Neural progenitor cell (in vitro differentiated cells): ENCODE data around the gene GRK3. TPM values are rescaled to one million over a fixed set of nuclear protein-coding genes. Genes with fewer than 3 reads are reported as not detected.
"Not testable (repeated sequence)": the region's sequence is repeated elsewhere in the genome, so short reads cannot be mapped to it uniquely, and the experiment has no call there.

ENCODE experiments used
- DNase-seq: peaks from one replicate; pipeline ENCODE4 v3.0.0-alpha.2; 2016; ENCODE audit warnings: low spot score
- H2AFZ ChIP-seq: fragments of 200-600 bp; sonication (generic); replicated peaks from 2 replicates; pipeline ENCODE4 v1.6.1; 2016; ENCODE audit warnings: antibody characterized with exemption
- H3F3A ChIP-seq: fragments of 200-600 bp; sonication (generic); 2 replicates; pipeline ENCODE4 v1.6.1; 2016; ENCODE audit warnings: antibody characterized with exemption, low read depth
- H3K27ac ChIP-seq: fragments of 200-600 bp; sonication (generic); 2 replicates; pipeline ENCODE4 v1.5.1; 2016; ENCODE audit warnings: mild to moderate bottlenecking
- H3K27me3 ChIP-seq: fragments of 200-600 bp; sonication (generic); 2 replicates; pipeline ENCODE4 v1.6.1; 2016; ENCODE audit warnings: mild to moderate bottlenecking, moderate library complexity
- H3K36me3 ChIP-seq: fragments of 200-600 bp; sonication (generic); 2 replicates; pipeline ENCODE4 v1.5.1; 2016
- H3K4me1 ChIP-seq: fragments of 200-600 bp; sonication (generic); 2 replicates; pipeline ENCODE4 v1.6.1; 2016; ENCODE audit warnings: mixed run types
- H3K4me2 ChIP-seq: fragments of 200-600 bp; sonication (generic); 2 replicates; pipeline ENCODE4 v1.6.1; 2016
- H3K4me3 ChIP-seq: fragments of 200-600 bp; sonication (generic); 2 replicates; pipeline ENCODE4 v1.5.1; 2016
- H3K79me2 ChIP-seq: fragments of 200-600 bp; sonication (generic); 2 replicates; pipeline ENCODE4 v1.6.1; 2016; ENCODE audit warnings: low read depth
- H3K9ac ChIP-seq: fragments of 200-600 bp; sonication (generic); 2 replicates; pipeline ENCODE4 v1.6.1; 2016
- H3K9me3 ChIP-seq: fragments of 200-600 bp; sonication (generic); 2 replicates; pipeline ENCODE4 v1.5.1; 2016; ENCODE audit warnings: low read depth
- H4K20me1 ChIP-seq: fragments of 200-600 bp; sonication (generic); 2 replicates; pipeline ENCODE4 v1.6.1; 2016; ENCODE audit warnings: low read depth
- H3K27ac Mint-ChIP-seq: 3 replicates; pipeline ENCODE4 v1.8.0; 2021; ENCODE audit warnings: mixed read lengths
- H3K27me3 Mint-ChIP-seq: 2 replicates; pipeline ENCODE4 v1.8.0; 2022; ENCODE audit warnings: low read depth, mild to moderate bottlenecking, inconsistent platforms, moderate library complexity, mixed read lengths; ENCODE audit not compliant: insufficient read depth
- H3K36me3 Mint-ChIP-seq: 3 replicates; pipeline ENCODE4 v1.8.0; 2021; ENCODE audit warnings: mixed read lengths
- H3K4me1 Mint-ChIP-seq: 3 replicates; pipeline ENCODE4 v1.8.0; 2021; ENCODE audit warnings: mixed read lengths
- H3K4me3 Mint-ChIP-seq: 3 replicates; pipeline ENCODE4 v1.8.0; 2021; ENCODE audit warnings: mild to moderate bottlenecking, moderate library complexity, mixed read lengths
- H3K9me3 Mint-ChIP-seq: 3 replicates; pipeline ENCODE4 v1.8.0; 2020; ENCODE audit warnings: mixed read lengths
- EZH2 ChIP-seq: fragments of 200-600 bp; sonication (generic); IDR thresholded peaks from 2 replicates; pipeline ENCODE4 v1.6.1; 2017; ENCODE audit warnings: antibody characterized with exemption, mild to moderate bottlenecking, moderate library complexity
- EZH2phosphoT487 ChIP-seq: fragments of 200-600 bp; sonication (generic); IDR thresholded peaks from 2 replicates; pipeline ENCODE4 v1.6.1; 2017; ENCODE audit warnings: antibody characterized with exemption
- total RNA-seq: library from RNA; depleted of rRNA; stranded (reverse); fragments of >200 nt; gene quantifications from 2 replicates; pipeline ENCODE4 v1.2.3, GENCODE V29; 2015; ENCODE audit warnings: low replicate concordance
- TF ChIP-seq, protein P1 (sequence below): fragments of 200-600 bp; sonication (generic); IDR thresholded peaks from 2 replicates; pipeline ENCODE4 v1.5.1; 2017; ENCODE audit warnings: antibody characterized with exemption, mild to moderate bottlenecking

The GRK3 gene
- total RNA-seq, 1 donor from 2014 or later: 20.8 TPM

DNA sequence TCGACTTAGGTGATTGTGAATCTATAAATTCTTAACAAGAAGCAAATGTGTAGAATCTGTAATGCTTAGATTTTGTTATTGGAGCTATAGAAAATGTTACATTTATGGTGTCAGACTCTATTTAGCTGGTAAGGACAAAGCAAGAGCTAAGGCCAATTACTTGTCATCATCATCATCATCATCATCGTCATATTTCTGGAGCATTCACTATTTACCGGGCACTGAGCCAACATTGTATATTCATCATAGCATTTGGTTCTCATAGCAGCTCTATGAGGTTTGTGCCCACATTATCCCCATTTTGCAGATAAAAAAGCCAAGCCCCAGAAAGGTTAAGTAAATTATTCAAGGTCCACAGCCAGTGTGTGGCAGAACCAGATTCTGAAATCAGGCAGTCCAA lies 36.4 kb upstream of the GRK3 start:
- H3K27ac ChIP-seq, H2AFZ ChIP-seq, H3K9me3 Mint-ChIP-seq, H3K36me3 ChIP-seq, H3K27ac Mint-ChIP-seq, H3K9me3 ChIP-seq, H3K27me3 Mint-ChIP-seq, H3F3A ChIP-seq, H3K27me3 ChIP-seq, H3K79me2 ChIP-seq, H3K9ac ChIP-seq, H3K36me3 Mint-ChIP-seq, H4K20me1 ChIP-seq, H3K4me1 ChIP-seq, H3K4me3 Mint-ChIP-seq, H3K4me1 Mint-ChIP-seq, H3K4me3 ChIP-seq, H3K4me2 ChIP-seq, DNase-seq: not testable (repeated sequence)

DNA sequence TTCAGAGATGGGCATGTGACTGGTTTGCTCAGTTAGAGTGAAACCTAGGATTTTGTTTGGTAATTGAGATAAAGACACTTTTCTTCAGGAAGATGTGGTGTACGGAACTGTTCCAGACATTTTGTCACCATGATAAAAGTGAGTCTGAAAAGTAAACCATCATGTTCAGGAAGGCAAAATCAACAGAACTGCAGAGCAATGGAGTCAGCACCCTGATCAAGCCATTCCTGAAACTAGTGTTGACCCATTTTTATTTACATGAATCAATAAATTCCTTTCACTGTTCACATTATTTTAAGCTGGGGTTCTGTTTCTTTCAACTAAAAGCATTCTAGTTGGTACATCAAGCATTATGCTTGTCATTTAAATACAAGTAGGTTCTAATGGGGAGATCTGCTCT lies 35.4 kb upstream of the GRK3 start:
- not testable (repeated sequence) for H2AFZ ChIP-seq, DNase-seq, H3K4me1 Mint-ChIP-seq, H3K9me3 Mint-ChIP-seq, H3K4me3 Mint-ChIP-seq, H3K27me3 Mint-ChIP-seq, H3K36me3 ChIP-seq, H3F3A ChIP-seq, H4K20me1 ChIP-seq, H3K9me3 ChIP-seq, H3K4me1 ChIP-seq, H3K27me3 ChIP-seq, H3K27ac ChIP-seq, H3K9ac ChIP-seq, H3K79me2 ChIP-seq, H3K4me3 ChIP-seq, H3K27ac Mint-ChIP-seq, H3K4me2 ChIP-seq
- peaks cover 13% of the 10 kb centered on the region for H3K36me3 Mint-ChIP-seq

GRCh38 chr22:25529541-25530137 lies 34.8 kb upstream of the GRK3 start:
- not testable (repeated sequence) for H3K4me1 Mint-ChIP-seq, DNase-seq, H3K27me3 ChIP-seq, H3K4me3 ChIP-seq, H3K4me2 ChIP-seq, H3K36me3 ChIP-seq, H3K4me1 ChIP-seq, H3K27me3 Mint-ChIP-seq, H3K79me2 ChIP-seq, H4K20me1 ChIP-seq, H3K27ac ChIP-seq, H2AFZ ChIP-seq, H3K4me3 Mint-ChIP-seq, H3K9me3 Mint-ChIP-seq, H3F3A ChIP-seq, H3K27ac Mint-ChIP-seq, H3K9me3 ChIP-seq, H3K9ac ChIP-seq
- peaks cover 14% of the 10 kb centered on the region for H3K36me3 Mint-ChIP-seq

DNA sequence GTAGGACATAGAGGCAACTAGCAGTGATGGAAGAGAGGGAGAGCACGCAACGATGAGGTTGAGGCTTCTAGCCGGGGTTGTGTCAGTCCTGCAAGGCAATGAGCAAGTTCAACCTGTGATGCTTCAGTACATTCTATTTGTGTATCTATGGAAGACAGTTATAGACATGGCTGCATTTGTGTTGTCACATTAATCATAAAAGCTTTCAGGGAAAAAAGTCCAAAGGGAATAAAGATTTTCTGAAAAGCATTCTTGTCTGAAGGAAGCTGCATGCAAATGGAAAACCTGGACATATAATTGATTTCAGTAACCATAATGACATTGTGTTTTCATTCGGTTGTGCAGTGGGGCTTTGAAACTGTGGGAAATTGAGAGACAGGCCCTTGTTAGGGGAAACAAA lies 32.8 kb upstream of the GRK3 start:
- H4K20me1 ChIP-seq, H3K79me2 ChIP-seq, H3K4me1 Mint-ChIP-seq, H3K9ac ChIP-seq, H3K27me3 ChIP-seq, H3K36me3 ChIP-seq, DNase-seq, H3K9me3 Mint-ChIP-seq, H3K4me1 ChIP-seq, H3F3A ChIP-seq, H2AFZ ChIP-seq, H3K27ac Mint-ChIP-seq, H3K4me3 ChIP-seq, H3K9me3 ChIP-seq, H3K4me2 ChIP-seq, H3K4me3 Mint-ChIP-seq, H3K27me3 Mint-ChIP-seq, H3K27ac ChIP-seq, H3K36me3 Mint-ChIP-seq: not testable (repeated sequence)

DNA sequence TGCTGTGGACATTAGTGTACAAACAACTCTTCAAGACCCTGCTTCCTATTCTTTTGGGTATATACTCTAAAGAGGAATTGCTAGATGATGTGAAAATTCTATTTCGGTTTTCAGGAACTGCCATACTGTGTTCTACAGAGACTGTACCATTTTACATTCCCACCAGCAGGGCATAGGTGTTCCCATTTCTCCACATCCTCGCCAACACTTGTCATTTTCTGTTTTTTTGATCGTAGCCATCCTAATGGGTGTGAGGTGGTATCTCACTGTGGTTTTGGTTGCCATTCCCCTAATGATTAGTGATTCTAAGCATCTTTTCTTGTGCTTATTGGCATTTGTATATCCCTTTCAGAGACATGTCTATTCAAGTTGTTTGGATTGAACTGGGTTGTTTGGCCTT lies 29.8 kb upstream of the GRK3 start:
- H3K4me2 ChIP-seq: no peak overlapping the region
- H3K79me2 ChIP-seq: no peaks in the 10 kb centered on the region
- TF ChIP-seq, protein P1, sequence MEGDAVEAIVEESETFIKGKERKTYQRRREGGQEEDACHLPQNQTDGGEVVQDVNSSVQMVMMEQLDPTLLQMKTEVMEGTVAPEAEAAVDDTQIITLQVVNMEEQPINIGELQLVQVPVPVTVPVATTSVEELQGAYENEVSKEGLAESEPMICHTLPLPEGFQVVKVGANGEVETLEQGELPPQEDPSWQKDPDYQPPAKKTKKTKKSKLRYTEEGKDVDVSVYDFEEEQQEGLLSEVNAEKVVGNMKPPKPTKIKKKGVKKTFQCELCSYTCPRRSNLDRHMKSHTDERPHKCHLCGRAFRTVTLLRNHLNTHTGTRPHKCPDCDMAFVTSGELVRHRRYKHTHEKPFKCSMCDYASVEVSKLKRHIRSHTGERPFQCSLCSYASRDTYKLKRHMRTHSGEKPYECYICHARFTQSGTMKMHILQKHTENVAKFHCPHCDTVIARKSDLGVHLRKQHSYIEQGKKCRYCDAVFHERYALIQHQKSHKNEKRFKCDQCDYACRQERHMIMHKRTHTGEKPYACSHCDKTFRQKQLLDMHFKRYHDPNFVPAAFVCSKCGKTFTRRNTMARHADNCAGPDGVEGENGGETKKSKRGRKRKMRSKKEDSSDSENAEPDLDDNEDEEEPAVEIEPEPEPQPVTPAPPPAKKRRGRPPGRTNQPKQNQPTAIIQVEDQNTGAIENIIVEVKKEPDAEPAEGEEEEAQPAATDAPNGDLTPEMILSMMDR: no peak
- TF ChIP-seq EZH2phosphoT487 (no peak), EZH2 (no peak)
- no peak overlapping the region for H3K9ac ChIP-seq
- Mint-ChIP-seq H3K27me3 (no peaks in the 10 kb centered on the region), H3K36me3 (peaks cover 7% of the 10 kb centered on the region), H3K4me3 (no peak overlapping the region), H3K9me3 (no peaks in the 10 kb centered on the region), H3K4me1 (no peaks in the 10 kb centered on the region), H3K27ac (no peak overlapping the region)
- no peak overlapping the region for H3K27ac ChIP-seq
- no peaks in the 10 kb centered on the region for H3F3A ChIP-seq
- H4K20me1 ChIP-seq: no peaks in the 10 kb centered on the region
- no peaks in the 10 kb centered on the region for H3K4me1 ChIP-seq
- no peak for DNase-seq
- H3K36me3 ChIP-seq: no peaks in the 10 kb centered on the region
- H3K9me3 ChIP-seq: no peaks in the 10 kb centered on the region
- no peaks in the 10 kb centered on the region for H3K27me3 ChIP-seq
- H2AFZ ChIP-seq: no peak overlapping the region
- no peak overlapping the region for H3K4me3 ChIP-seq
